Measurements from ENCODE around the gene ABCA1. TPM values are rescaled to one million over a fixed set of nuclear protein-coding genes. Genes with fewer than 3 reads are reported as not detected.
"Not testable (repeated sequence)": the region's sequence is repeated elsewhere in the genome, so short reads cannot be mapped to it uniquely, and the experiment has no call there.

ABCA1 gene
- total RNA-seq, 3 donors from 2014 or later = 26.6 to 111 (median 36.8) TPM

DNA sequence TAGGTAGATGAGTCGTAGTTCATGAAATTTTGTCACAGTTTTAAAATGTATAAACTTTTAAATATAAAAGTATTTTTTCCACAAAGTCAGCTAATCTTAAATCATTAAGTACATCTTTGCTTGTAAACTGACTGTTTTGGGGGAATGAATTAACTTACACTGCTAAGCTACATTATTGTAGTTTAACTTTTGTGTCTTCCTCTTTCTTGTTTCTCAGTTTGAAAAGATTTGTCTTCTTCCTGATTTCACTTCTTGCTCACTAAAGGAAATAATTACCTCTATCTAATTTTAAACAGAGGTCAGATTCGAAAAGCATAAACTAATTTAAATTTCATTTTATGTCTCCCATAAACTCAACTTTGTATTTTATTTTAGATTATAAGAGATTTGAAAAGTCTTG is 158.3 kb downstream of the ABCA1 start:
- Histone ChIP-seq H3K36me3 (ENCODE audit: low read depth) (no peaks in the 10 kb centered on the region), H3K4me3 (no peak overlapping the region), H3K9me3 (no peaks in the 10 kb centered on the region), H3K4me1 (ENCODE audit: low read depth) (peaks cover 8% of the 10 kb centered on the region)
- intact Hi-C loops (cut with DNase I, micrococcal nuclease) = no loop called here
- ATAC-seq (no peak), DNase-seq (no peak)
- TF ChIP-seq, protein P1, sequence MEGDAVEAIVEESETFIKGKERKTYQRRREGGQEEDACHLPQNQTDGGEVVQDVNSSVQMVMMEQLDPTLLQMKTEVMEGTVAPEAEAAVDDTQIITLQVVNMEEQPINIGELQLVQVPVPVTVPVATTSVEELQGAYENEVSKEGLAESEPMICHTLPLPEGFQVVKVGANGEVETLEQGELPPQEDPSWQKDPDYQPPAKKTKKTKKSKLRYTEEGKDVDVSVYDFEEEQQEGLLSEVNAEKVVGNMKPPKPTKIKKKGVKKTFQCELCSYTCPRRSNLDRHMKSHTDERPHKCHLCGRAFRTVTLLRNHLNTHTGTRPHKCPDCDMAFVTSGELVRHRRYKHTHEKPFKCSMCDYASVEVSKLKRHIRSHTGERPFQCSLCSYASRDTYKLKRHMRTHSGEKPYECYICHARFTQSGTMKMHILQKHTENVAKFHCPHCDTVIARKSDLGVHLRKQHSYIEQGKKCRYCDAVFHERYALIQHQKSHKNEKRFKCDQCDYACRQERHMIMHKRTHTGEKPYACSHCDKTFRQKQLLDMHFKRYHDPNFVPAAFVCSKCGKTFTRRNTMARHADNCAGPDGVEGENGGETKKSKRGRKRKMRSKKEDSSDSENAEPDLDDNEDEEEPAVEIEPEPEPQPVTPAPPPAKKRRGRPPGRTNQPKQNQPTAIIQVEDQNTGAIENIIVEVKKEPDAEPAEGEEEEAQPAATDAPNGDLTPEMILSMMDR (IDR thresholded peaks at IDR 0.05) = no peak

DNA sequence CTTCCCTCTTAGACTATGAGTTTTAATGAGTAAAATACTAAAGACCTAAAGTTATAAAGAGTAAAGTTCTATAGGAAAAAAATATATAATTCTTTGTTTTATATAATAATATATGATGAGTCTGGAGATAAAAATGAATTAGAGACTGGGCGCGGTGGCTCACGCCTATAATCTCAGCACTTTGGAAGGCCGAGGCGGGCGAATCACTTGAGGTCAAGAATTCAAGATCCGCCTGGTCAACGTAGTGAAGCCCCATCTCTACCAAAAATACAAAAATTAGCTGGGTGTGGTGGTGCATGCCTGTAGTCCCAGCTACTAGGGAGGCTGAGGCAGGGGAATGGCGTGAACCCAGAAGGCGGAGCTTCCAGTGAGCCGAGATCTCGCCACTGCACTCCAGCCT is 158.9 kb downstream of the ABCA1 start:
- H3K9me3 ChIP-seq; intact Hi-C loops (cut with DNase I, micrococcal nuclease); H3K4me3 ChIP-seq; H3K36me3 ChIP-seq (ENCODE audit: low read depth); ATAC-seq; H3K4me1 ChIP-seq (ENCODE audit: low read depth); DNase-seq: not testable (repeated sequence)

DNA sequence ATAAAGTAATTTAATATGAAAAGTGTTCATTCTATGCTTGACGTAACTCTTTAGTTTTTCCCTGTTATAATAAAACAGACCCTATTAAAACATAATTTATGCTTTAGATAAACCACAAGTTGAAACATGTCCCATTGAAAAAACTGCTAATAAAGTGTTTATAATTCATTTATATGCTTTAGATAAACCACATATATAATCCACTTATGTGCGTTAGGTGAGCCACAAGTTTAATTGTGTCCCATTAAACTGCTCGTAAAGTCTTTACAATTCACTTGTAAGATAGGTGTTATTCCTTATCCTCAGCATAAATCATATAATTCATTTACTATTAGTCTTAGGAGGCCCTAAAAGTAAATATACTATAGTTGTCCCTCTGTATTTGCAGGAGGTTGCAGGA is 160.4 kb downstream of the ABCA1 start:
- no peaks in the 10 kb centered on the region for H3K36me3 ChIP-seq (ENCODE audit: low read depth)
- TF ChIP-seq, protein P1 (IDR thresholded peaks at IDR 0.05) = no peak
- ATAC-seq = no peak
- peaks cover 8% of the 10 kb centered on the region for H3K4me1 ChIP-seq (ENCODE audit: low read depth)
- no peaks in the 10 kb centered on the region for H3K9me3 ChIP-seq
- no peak for DNase-seq
- intact Hi-C loops (cut with DNase I, micrococcal nuclease) = no loop called here
- H3K4me3 ChIP-seq = no peak overlapping the region

DNA sequence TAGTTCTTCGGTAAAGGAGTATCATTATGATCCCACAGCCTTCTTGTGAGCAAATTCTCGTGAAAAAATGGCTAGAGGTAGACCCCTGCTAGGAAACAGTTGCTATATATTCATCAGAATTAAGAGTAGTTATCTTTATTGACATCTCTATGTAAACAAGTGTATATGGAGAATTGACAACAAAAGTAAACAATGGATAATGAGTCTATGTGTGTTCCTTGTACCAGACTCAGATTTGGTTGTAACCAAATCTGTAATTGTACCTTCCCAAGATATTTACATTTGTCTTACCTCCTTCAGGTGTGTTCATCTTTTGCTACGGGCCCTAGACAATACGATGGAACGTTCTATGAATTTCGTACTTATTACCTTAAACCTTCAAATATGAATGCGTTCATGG is 161.9 kb downstream of the ABCA1 start:
- Histone ChIP-seq H3K4me1 (ENCODE audit: low read depth) (peaks cover 8% of the 10 kb centered on the region), H3K9me3 (no peaks in the 10 kb centered on the region), H3K36me3 (ENCODE audit: low read depth) (no peaks in the 10 kb centered on the region), H3K4me3 (no peak overlapping the region)
- TF ChIP-seq, protein P1 (IDR thresholded peaks at IDR 0.05) = no peak
- no peak for ATAC-seq
- intact Hi-C loops (cut with DNase I, micrococcal nuclease) = no loop called here
- no peak for DNase-seq

DNA sequence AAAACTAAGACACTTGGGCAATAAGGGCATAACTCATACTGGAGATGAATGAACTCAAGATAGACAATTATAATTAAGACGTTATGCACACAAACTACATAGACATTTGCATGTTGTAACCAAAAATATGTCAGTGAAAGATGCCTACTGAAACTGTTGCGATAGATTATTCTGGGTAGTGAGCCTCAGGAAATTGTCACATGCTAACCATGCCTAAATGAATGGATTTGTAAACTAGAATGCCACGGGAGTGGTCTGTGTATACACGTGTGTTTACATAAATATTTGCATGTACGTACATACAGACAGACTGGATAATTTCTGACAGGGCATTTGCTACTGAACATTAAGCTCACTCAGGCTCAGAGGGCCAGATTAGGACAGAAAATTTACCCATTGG is 162.8 kb downstream of the ABCA1 start:
- no peak for ATAC-seq
- H3K4me3 ChIP-seq = no peak overlapping the region
- intact Hi-C loops (cut with DNase I, micrococcal nuclease) = no loop called here
- no peak for DNase-seq
- no peaks in the 10 kb centered on the region for H3K36me3 ChIP-seq (ENCODE audit: low read depth)
- peaks cover 8% of the 10 kb centered on the region for H3K4me1 ChIP-seq (ENCODE audit: low read depth)
- TF ChIP-seq, protein P1 (IDR thresholded peaks at IDR 0.05) = no peak
- H3K9me3 ChIP-seq = no peaks in the 10 kb centered on the region

DNA sequence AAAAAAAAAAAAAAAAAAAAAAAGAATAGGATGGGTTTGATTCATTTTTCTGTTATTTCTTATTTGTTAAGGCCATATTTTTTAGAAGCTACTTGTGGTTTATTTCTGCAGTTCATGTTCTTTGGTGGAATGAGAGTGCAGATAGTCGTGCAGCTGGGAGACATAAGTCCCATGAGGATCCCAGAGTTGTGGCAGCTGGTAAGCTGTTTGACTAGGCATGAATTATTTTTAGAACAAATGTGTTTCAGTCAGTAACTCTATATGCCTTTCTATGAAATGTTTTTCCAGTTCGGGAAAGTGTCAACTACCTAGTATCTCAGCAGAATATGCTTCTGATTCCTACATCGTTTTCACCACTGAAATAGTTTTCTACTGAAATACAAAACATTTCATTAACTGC is 169.0 kb downstream of the ABCA1 start:
- no peak for ATAC-seq
- no peak for DNase-seq
- Histone ChIP-seq H3K9me3 (no peaks in the 10 kb centered on the region), H3K36me3 (ENCODE audit: low read depth) (no peaks in the 10 kb centered on the region), H3K4me1 (ENCODE audit: low read depth) (no peaks in the 10 kb centered on the region), H3K4me3 (no peak overlapping the region)
- intact Hi-C loops (cut with DNase I, micrococcal nuclease) = no loop called here
- TF ChIP-seq, protein P1 (IDR thresholded peaks at IDR 0.05) = no peak
